NCI-H2227 (cell line): ENCODE measurements around the gene GLTP.

Source experiments
- DNase-seq: peaks from one replicate; lab custom pipeline; 2025; ENCODE audit not compliant: unreplicated experiment; lab: John Stamatoyannopoulos, UW

The GLTP gene

GRCh38 chr12:109844983-109845823 is 35.1 kb downstream of the GLTP start:
- peak; percentile 92 for DNase-seq

GRCh38 chr12:109844091-109844490 is 36.2 kb downstream of the GLTP start:
- DNase-seq = no peak

- no peak for DNase-seq
Observed at GRCh38 chr12:109842021-109842420, 38.3 kb downstream of the GLTP start.

- DNase-seq = no peak
Observed at GRCh38 chr12:109841356-109841755, 39.0 kb downstream of the GLTP start.

GRCh38 chr12:109840305-109841074 is 39.9 kb downstream of the GLTP start:
- peak; percentile 55 for DNase-seq

- no peak for DNase-seq
Observed at GRCh38 chr12:109839444-109839843, 40.9 kb downstream of the GLTP start.

- DNase-seq = no peak
Observed at GRCh38 chr12:109836916-109837315, 43.4 kb downstream of the GLTP start.

GRCh38 chr12:109835827-109836226 is 44.5 kb downstream of the GLTP start:
- DNase-seq = no peak

- peak; percentile 46 for DNase-seq
Observed at GRCh38 chr12:109833307-109834189, 46.8 kb downstream of the GLTP start, which contains the start of gene TRPV4. Gene TRPV4, minus strand, starts transcription at chr12:109833398. Its CDS starts 18,602 bp downstream, at chr12:109814796.

- DNase-seq = no peak
Observed at GRCh38 chr12:109832541-109833306, 47.6 kb downstream of the GLTP start.

- no peak for DNase-seq
Observed at GRCh38 chr12:109831929-109832328, 48.4 kb downstream of the GLTP start.

- DNase-seq = no peak
Observed at GRCh38 chr12:109831365-109831764, 49.0 kb downstream of the GLTP start.

- no peak for DNase-seq
Observed at GRCh38 chr12:109830718-109831117, 49.6 kb downstream of the GLTP start.

- no peak for DNase-seq
Observed at GRCh38 chr12:109830267-109830666, 50.1 kb downstream of the GLTP start.

GRCh38 chr12:109829667-109830066 is 50.7 kb downstream of the GLTP start:
- no peak for DNase-seq

- DNase-seq = no peak
Observed at GRCh38 chr12:109828754-109829511, 51.4 kb downstream of the GLTP start.

GRCh38 chr12:109827566-109828550 is 52.5 kb downstream of the GLTP start:
- no peak for DNase-seq

GRCh38 chr12:109827080-109827479 is 53.3 kb downstream of the GLTP start:
- no peak for DNase-seq
